HG03571 (cell line): ENCODE results near the gene CDK2AP2.
"Not testable (repeated sequence)": the region's sequence is repeated elsewhere in the genome, so short reads cannot be mapped to it uniquely, and the experiment has no call there.

Source experiments
- ATAC-seq: cut with Tn5 transposase; IDR thresholded peaks from one replicate; pipeline ENCODE4 v1.9.1; 2021; ENCODE audit not compliant: unreplicated experiment

The CDK2AP2 gene

GRCh38 chr11:67491276-67492068, 16.5 kb downstream of the CDK2AP2 start:
- no peak for ATAC-seq

- no peak for ATAC-seq
Measured at GRCh38 chr11:67490727-67491065, 17.3 kb downstream of the CDK2AP2 start.

- no peak for ATAC-seq
Measured at GRCh38 chr11:67489885-67490726, 17.9 kb downstream of the CDK2AP2 start.

- no peak for ATAC-seq
Measured at GRCh38 chr11:67489203-67489884, 18.6 kb downstream of the CDK2AP2 start.

- ATAC-seq: no peak
Measured at GRCh38 chr11:67486481-67487195, 21.3 kb downstream of the CDK2AP2 start.

- not testable (repeated sequence) for ATAC-seq
Measured at GRCh38 chr11:67485873-67486361, 22.0 kb downstream of the CDK2AP2 start.

GRCh38 chr11:67484847-67485311, 23.1 kb downstream of the CDK2AP2 start:
- ATAC-seq: no peak

- no peak for ATAC-seq
Measured at GRCh38 chr11:67483831-67484665, 23.9 kb downstream of the CDK2AP2 start.

- ATAC-seq: peak; percentile 64
Measured at GRCh38 chr11:67482827-67483798, 24.8 kb downstream of the CDK2AP2 start, which contains the start of gene AIP. TSS of gene AIP (plus strand) at chr11:67483026. CDS start at chr11:67483159, 133 bp downstream.

- ATAC-seq: peak; percentile 1
Measured at GRCh38 chr11:67482275-67482826, 25.6 kb downstream of the CDK2AP2 start.

- ATAC-seq: not testable (repeated sequence)
Measured at GRCh38 chr11:67477344-67478050, 30.5 kb downstream of the CDK2AP2 start.

GRCh38 chr11:67476692-67477091, 31.3 kb downstream of the CDK2AP2 start:
- not testable (repeated sequence) for ATAC-seq

- no peak for ATAC-seq
Measured at GRCh38 chr11:67472882-67473281, 35.1 kb downstream of the CDK2AP2 start.

- no peak for ATAC-seq
Measured at GRCh38 chr11:67470337-67471002, 37.5 kb downstream of the CDK2AP2 start.

GRCh38 chr11:67469508-67469811, 38.5 kb downstream of the CDK2AP2 start:
- ATAC-seq: no peak

- peak; percentile 60 for ATAC-seq
Measured at GRCh38 chr11:67468759-67469507, 39.0 kb downstream of the CDK2AP2 start, which contains the start of gene TMEM134. TSS of gene TMEM134 (minus strand) at chr11:67469251. CDS start at chr11:67469192, 59 bp downstream.
